Activated T-cell treated with anti-CD3 and anti-CD28 coated beads for 48 hours (primary cell): ENCODE measurements around the gene ARHGAP26.
"Not testable (repeated sequence)": the region's sequence is repeated elsewhere in the genome, so short reads cannot be mapped to it uniquely, and the experiment has no call there.

Source experiments
- DNase-seq: peaks from one replicate; pipeline ENCODE4 v3.0.0-alpha.2; 2020; ENCODE audit warnings: low read depth

ARHGAP26 gene

DNA sequence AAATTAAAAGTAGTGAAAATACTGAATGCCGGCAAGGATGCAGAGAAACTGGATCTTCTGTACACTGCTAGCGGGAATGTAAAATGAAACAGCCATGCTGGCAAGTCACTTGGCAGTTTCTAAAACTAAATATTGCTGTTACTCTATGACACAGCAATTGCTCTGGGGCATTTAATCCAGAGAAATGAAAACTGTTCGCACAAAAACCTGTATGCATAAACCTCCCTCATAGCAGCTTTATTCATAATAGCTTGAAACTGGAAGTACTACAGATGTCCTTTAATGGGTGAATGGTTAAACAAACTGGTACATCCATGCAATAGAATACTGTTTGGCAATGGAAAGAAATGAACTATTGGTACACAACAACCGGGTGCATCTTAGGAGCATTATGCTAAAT is 167.2 kb downstream of the ARHGAP26 start:
- DNase-seq = no peak

DNA sequence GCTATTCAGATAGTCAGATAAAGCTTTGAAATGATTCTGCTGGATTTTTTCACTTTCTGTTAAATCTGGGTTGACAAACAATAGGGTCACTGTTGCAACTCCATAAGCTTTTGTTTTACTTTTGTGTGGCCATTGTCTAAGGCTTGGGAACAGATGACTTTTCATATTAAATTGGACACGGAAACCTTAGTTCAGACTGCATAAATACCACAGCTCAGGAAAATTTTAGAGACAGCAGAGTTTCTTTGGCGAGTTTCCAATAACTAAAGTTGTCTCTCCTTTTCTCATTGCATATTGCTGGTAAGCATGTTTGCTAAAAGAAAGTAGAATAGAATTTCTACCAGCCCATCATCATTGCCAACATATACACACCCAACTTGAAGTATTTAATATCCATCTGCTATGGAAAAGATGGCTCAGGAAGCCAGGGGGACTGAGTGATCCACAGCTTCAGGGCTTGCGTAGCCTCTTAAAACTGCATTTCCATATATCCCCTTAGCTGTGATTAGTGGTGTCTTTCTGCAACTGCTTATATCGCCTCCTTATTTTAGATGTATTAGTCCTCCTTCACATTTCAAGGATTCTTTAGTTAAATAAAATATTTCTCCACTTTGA is 168.2 kb downstream of the ARHGAP26 start:
- no peak for DNase-seq

DNA sequence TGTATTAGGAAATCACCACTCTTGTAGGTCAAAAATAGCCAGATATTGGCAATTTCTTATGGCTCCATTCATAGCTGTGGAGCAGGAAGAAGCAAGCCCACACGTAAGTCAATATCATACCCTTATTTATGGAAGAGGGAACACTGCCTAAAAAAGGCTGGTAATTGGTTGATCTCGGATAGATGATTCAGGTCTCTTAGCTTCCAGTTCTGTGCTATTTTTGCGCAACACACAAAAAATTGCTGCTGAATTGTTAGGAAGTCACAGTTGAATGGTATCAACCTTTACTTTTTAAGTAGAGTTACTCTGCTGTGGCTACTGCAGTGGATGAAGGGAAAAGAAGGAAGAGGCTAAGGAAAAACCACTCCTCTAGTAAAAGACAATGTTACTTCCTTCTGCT is 168.8 kb downstream of the ARHGAP26 start:
- no peak for DNase-seq

DNA sequence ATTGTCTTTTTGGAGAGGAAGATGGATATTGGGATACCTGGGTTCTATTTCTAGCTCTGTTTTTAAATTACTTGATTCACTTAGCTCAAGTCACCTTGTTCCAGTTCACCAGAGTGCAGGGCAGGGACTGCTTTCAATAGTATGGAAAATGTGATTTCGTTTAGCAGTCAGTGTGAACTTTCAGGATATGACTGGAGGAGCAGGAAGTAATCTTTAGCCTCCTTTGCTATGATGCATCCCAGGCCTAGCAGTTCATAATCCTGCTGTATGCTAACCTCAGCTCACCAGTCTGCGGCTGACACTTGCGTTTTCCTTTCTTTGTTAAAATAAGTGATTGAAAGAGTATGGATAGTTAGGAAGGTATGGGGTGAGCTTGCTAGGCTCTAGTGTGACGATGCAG is 169.7 kb downstream of the ARHGAP26 start:
- DNase-seq = no peak

DNA sequence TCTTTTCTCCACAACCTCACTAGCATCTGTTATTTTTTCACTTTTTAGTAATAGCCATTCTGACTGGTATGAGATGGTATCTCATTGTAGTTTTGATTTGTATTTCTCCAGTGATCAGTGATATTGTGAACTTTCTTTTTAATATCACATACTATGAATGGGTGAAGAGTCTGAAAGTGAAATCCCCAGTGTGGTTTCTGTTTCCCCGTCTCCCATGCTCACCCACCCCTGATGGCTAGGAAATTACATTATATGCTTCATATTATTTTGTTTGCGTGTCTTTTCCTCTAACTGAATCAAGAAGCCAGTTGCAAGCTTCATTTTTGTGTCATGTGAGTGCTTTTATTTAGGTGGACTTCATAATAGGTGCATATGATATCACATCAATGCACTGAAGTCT is 171.1 kb downstream of the ARHGAP26 start:
- DNase-seq = no peak

DNA sequence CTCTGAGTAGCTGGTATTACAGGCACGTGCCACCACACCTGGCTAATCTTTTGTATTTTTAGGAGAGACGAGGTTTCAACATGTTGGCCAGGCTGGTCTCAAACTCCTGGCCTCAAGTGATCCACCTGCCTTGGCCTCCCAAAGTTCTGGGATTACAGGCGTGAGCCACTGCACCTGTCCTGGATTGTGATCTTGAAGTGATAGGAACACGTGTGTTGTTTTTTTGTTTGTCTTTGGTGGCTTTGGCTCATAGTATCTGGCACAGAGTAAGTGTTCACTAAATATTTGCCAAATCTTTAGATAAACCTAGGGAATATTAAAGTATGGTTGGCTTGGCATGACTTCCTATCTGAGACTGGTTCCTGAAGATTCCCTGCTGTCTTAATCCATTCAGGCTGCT is 172.7 kb downstream of the ARHGAP26 start:
- DNase-seq = no peak

DNA sequence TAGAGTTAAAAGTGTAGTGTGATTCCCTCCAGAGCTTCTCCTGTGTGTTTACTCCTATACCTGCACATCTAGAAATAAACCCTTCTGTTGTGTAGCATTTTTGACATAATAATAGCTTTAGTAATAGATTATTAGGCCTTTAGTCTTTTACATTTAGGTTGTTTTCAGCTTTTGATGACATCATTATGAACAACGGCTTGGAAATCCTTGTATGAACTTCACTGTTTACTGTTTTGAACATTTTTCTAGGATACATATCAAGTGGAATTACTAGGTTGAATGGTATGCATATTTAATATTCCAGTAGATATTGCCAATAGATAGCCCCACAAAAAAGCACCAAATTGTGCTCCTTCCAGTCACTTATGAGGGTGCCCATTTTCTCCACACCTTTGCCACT is 174.0 kb downstream of the ARHGAP26 start:
- no peak for DNase-seq

DNA sequence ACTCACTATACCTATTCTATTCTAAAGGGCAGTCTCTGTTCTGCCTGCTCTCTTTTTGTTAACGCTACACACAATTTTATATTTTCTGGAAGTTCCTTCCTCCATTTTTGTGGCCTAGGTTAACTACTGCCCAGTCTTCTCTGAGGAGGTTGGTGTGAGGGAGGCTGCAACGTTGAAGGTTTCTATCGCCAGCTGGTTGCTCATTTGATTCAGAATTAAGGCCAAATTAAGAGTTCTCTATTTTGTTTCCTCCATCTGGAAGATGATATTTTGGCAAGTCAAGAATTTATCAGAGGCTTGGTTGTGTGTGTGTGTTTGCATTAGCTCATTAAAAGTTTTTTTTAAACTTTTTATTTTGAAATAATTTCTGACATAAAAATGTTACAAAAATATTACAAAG is 175.1 kb downstream of the ARHGAP26 start:
- DNase-seq = no peak

DNA sequence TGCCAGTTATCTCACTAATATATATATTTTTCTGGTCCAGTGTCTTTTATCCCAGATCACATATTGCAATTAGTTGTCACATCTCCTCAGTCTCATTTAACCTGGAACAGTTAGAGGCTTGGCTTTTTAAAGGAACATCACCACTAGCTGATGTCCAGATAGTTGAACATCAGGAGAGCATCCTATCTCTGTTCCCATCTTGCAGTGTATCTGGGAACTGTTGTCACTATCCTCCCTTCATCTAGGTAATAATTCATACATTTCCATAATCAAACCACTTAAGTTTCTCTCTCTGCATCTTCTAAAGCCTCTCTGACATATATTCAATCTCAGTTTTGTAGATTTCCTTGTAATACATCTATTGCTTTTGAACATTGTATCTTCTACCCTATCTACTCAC is 175.7 kb downstream of the ARHGAP26 start:
- no peak for DNase-seq

DNA sequence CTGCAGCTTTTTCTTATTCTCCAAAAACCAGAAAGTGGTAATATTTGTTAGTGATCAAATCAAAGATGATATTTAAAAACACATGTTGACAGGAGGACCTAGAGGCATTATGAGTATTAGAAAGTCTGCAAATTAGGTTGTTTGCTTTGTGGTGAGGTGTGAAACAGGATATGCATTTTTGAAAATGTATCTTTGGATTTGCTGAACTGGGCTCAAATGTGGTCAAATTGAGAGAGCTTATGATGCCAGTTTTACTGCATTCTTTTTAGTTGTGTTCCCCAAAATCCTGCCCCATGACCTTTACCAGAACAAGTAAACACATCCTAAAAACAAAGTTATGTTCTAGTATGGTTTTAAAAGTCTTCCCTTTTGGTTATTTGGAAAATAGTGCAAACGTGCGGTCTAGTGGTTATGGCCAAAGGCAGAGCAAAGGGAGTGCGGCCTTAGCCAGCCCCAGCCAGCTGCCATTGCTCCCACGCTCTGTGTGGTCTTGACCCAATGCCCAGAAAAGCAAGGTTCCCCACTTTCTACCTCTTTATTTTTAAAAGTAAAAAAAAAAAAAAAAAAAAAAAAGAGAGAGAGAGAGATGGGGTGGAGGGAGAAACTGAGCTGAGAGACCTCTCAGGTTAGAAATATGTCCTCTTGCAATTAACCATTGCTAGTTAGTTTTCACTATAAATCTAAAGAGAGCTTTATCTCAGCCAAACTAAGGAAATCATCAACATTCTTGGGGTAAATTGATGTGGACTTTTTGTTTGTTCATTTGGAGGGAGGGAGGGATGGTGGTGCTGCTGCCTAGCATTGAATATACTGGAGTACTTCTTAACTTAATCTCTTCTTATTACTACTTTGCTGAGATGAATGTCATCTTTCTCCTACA is 176.6 kb downstream of the ARHGAP26 start:
- no peak for DNase-seq

DNA sequence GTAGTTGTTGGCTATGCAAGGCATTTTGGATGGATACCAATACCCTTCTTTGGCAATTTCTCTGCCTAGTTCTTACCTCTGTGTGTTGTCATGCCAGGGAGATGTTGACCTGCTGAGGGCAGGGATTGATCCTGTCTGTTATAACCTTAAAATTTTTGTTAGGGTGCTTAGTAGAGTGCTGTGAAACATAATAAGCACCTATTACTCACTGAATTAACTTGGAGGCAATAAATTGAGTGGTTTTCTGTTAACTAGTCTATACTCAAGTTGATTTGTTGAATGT is 177.2 kb downstream of the ARHGAP26 start:
- DNase-seq = no peak

DNA sequence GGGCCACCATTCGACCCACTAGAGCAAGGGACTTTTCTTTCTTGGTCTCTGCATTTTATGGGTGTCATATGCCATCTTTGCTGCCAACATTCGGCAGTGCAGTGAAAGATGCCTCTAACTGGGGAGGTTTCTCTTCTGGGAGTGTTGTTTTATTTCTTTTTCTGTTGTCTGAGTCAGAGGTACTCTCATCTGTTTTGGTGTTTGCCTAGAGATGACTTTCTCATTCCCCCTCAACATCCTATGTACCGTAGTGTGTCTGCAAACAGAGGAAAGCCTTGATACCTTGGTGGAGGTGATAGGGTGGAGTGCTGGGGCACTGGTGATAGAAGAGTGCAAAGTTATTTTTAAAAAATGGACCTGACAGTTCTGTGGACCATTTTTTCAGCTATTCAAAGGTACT is 182.1 kb downstream of the ARHGAP26 start:
- DNase-seq = no peak

DNA sequence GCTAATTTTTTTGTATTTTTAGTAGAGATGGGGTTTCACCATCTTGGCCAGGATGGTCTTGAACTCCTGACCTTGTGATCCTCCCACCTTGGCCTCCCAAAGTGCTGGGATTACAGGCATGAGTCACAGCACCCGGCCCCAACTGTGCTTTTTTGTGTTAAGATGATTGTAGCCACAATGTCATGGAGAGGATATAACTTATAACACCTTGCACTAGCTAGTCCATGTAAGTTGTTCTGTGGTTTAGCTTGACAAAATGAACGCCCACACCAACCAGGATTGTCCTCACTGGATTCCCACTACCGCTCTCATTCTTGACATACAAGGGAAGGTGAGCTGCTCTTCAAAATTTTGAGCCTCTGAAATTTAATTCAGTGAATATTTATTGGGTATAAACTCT is 182.7 kb downstream of the ARHGAP26 start:
- not testable (repeated sequence) for DNase-seq

DNA sequence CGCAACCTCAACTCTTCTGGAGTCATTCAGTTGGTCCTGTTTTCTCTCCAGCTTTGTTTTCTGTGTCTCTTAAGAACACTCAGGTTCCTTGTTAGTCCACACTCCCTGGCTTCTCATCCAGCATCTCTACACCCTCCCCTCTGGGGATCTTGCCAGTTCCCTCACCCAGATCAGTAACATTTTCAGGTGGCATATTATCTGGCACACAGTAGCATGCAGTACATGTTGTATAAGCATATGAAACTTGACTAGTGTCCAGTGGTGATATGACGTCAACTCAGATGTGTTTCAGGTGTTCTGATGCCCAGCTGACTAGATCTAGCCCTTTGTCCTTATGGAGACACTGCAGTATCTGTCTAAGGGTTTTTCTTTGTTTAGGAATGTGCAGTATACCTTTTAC is 184.3 kb downstream of the ARHGAP26 start:
- DNase-seq = no peak

DNA sequence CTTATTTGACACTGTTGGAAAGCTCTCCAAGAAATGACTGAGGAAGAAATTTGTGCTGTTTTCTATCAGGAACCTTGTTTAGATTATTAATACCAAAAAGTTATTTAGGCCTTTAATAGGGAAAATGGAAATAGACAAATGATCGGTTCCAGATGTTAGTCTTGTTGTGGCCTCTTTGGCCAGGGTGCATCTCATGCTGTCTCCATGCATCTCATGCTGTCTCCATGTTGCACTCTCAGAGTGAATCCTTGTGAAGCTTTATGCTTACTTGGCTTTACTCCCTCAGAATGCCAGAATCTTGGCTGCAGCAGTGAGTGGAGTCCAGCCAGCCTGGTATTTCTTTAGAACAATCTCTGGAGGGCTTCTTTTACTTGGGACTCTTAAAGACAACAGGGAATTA is 185.5 kb downstream of the ARHGAP26 start:
- DNase-seq = no peak

DNA sequence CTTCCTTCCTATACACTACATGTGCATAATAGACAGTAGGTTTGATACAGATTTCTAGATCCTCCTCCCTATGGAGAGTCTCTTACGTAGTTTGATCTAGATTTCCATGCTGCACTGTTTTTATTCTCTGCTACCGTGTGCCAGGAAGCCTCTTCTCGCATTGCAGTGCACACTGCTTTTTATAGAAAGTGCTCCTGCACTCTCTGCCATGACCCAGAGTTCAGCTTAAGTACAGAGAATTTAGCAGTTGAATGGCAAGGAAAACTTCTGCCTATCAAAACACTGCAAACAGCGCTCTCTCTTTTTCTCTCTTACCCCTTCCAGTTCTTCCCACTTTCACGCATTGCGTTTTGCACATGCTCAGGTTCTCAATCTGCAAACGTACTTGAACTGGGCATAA is 187.4 kb downstream of the ARHGAP26 start:
- DNase-seq = no peak

DNA sequence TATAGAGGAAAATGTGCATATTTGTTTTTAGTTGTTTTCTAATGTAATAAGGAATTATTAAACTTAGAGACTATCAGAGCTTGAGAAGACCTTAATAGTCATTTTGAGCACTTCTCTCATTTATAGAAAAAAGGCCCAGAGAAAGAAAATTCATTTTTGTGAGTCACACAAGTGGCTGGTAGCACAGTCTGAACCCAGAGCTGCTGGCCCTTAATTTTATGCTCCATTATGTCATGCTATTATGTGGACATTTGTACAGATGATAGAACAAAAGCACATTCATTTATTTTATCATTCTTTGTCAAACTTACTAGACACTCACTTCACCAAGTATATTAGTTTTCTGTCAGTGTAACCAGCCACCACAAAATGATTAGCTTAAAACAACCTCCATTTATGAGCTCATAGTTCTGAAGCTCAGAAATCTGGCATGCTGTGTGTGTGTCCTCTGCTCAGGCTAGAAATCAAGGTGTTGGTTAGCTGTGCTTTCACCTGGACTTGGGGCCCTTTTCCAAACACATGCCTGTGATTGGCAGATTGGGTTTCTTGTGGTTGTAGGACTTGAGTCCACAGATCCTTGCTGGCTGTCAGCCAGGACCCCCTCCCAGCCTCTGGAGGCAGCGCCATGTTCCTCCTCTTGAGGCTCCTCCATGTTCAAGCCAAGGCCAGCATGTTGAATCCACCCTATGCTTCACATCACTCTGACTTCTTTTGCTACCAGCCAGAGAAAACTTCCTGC is 188.9 kb downstream of the ARHGAP26 start:
- no peak for DNase-seq

DNA sequence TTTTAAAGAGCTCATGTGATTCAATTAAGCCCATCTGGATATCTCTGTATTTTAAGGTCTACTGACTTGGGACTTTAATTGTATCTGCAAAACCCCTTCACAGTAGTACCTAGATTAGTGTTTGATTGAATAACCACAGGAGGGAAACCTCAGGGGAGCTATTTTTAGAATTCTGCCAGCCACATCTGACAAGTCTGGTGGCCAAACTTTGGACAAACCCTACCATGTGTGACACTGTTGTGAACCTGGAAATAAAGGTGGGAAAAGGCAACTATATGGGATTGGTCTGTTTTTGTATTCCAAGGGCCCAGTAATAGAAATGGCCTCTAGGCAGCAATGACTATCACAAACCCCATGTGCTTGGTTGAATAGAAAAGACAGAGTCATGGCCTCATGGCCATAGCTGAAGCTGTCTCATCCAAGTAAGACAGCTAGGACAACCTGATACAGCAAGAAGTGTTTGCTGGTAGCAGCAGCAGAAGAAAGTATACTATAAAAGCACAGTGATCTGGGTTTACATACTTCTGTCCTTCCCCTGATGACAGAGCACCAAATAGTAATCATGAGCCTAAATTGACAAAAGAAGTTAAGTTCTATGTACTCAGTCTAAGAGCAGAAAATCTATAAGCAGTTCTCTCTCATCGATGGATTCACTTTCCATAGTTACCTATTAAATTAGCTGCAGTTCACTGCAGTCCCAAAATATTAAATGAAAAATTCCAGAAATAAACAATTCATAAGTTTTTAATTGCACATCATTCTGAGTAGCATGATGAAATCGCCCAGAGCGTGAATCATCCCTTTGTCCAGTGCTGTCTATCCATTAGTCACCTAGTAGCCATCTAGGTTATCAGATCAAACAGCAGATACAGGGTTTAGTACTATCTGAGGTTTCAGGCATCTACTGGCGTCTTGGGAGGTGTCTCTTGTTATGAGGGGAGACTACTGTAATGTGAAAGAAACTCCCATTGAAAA is 189.8 kb downstream of the ARHGAP26 start:
- no peak for DNase-seq

DNA sequence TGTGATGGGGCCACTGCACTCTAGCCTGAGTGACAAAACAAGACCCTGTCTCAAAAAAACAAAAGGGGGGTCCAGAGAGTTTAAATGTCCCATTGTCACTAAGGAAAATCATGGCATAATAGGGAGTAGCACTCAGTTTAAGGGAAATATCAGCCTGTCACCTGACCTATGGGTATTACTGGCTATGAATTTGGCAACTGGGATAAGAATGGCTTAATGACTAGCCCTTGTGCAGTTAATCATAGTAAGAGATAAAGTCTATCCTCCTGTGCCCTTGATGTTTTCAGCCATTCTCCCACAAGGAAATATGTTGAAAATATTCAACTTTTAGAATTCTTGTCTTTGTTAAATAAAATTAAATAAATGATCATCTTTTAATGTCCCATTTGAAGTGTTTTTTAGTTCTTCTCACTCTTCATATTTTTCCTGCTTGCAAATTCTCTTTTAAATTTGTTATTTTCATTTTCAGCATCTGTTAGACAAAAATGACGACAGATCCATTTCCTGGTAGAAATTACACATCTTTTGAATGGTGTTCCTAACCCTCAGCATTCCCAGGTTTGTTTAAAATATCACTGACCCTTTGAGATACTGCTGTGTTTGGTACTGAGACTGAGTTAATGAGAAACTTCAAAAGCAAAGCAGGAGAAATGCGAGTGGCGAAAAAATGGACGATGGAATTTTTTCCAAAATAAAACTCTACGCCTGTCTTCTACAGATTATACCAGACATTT is 191.4 kb downstream of the ARHGAP26 start:
- no peak for DNase-seq

DNA sequence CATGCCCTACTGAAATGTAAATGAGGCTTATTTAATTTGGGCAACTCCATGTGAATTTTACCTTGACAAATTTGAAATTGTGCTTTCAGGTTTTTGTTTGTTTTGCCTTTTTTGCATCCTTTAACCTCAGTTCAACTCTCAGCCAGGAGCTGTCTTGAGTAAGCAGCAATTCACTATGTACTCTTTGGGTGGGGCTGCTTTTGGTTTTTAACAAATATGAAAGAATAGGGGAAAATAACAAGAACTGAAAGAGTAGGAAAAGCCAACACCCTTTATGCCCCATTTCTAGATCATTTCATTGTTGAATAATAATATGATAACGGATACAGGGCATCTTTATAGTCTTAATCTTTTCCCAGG is 192.0 kb downstream of the ARHGAP26 start:
- DNase-seq = no peak
